Keratinocyte (primary cell): ENCODE results near the gene MEIS2. TPM values are rescaled to one million over a fixed set of nuclear protein-coding genes. Genes with fewer than 3 reads are reported as not detected.

Source experiments
- DNase-seq: peaks from one replicate; pipeline ENCODE4 v3.0.0-alpha.2; 2011; ENCODE audit warnings: low read depth, missing footprints, low spot score
- FAIRE-seq: peaks from 2 replicates; lab custom pipeline; 2011; peaks lifted over from hg19 to GRCh38; lab: Jason Lieb, UNC
- H2AFZ ChIP-seq: 2 replicates; pipeline ENCODE4 v1.6.0; 2012; ENCODE audit warnings: low read length, control low read depth, inconsistent platforms; ENCODE audit not compliant: control insufficient read depth
- H3K27ac ChIP-seq: 2 replicates; pipeline ENCODE4 v1.5.1; 2011; ENCODE audit warnings: low read length; ENCODE audit not compliant: control insufficient read depth, insufficient read depth
- H3K27me3 ChIP-seq: 3 replicates; pipeline ENCODE4 v1.6.0; 2011; ENCODE audit warnings: low read length; ENCODE audit not compliant: control insufficient read depth, insufficient read depth; ENCODE audit errors: extremely low read depth
- H3K36me3 ChIP-seq, 2 experiments: 2 replicates in 1 of 2; 3 replicates in 1 of 2; pipeline ENCODE4 v1.5.1; 2011; ENCODE audit warnings: low read length in 2 of 2, mild to moderate bottlenecking in 1 of 2; ENCODE audit not compliant: control insufficient read depth in 2 of 2, insufficient read depth in 2 of 2; ENCODE audit errors: extremely low read depth in 1 of 2
- H3K4me1 ChIP-seq: 3 replicates; pipeline ENCODE4 v1.5.1; 2011; ENCODE audit warnings: low read length; ENCODE audit not compliant: control insufficient read depth, insufficient read depth; ENCODE audit errors: extremely low read depth
- H3K4me2 ChIP-seq: 3 replicates; pipeline ENCODE4 v1.6.0; 2011; ENCODE audit warnings: low read depth, low read length; ENCODE audit not compliant: control insufficient read depth, insufficient read depth; ENCODE audit errors: extremely low read depth
- H3K4me3 ChIP-seq, 3 experiments: fragments of 200-600 bp in 1 of 3; sonication (generic) in 1 of 3; 2 replicates in 2 of 3; 3 replicates in 1 of 3; pipeline ENCODE4 v1.5.1; 2011 to 2016; ENCODE audit warnings: low read length in 3 of 3, mild to moderate bottlenecking in 3 of 3, control low read depth in 2 of 3, inconsistent platforms in 1 of 3, low read depth in 1 of 3, mixed read lengths in 1 of 3, mixed run types in 1 of 3, moderate library complexity in 1 of 3; ENCODE audit not compliant: control insufficient read depth in 2 of 3, insufficient read depth in 2 of 3; ENCODE audit errors: extremely low read depth in 1 of 3
- H3K79me2 ChIP-seq: 2 replicates; pipeline ENCODE4 v1.6.0; 2012; ENCODE audit warnings: low read length; ENCODE audit not compliant: control insufficient read depth, insufficient read depth
- H3K9ac ChIP-seq: 3 replicates; pipeline ENCODE4 v1.6.0; 2011; ENCODE audit warnings: low read length; ENCODE audit not compliant: control insufficient read depth, insufficient read depth; ENCODE audit errors: extremely low read depth
- H3K9me1 ChIP-seq: 3 replicates; pipeline ENCODE4 v1.6.0; 2011; ENCODE audit warnings: low read length; ENCODE audit not compliant: control insufficient read depth, insufficient read depth; ENCODE audit errors: extremely low read depth
- H3K9me3 ChIP-seq: 2 replicates; pipeline ENCODE4 v1.5.1; 2012; ENCODE audit warnings: low read depth, low read length; ENCODE audit not compliant: control insufficient read depth
- H4K20me1 ChIP-seq: 3 replicates; pipeline ENCODE4 v1.6.0; 2011; ENCODE audit warnings: low read length; ENCODE audit not compliant: control insufficient read depth, insufficient read depth; ENCODE audit errors: extremely low read depth
- CTCF ChIP-seq, 3 experiments: IDR thresholded peaks in 1 of 3; conservative IDR thresholded peaks in 1 of 3; optimal IDR thresholded peaks in 1 of 3; 2 replicates in 2 of 3; 3 replicates in 1 of 3; pipeline versions ENCODE3 to v1.5.1; 2011; ENCODE audit warnings: low read length in 3 of 3, mild to moderate bottlenecking in 3 of 3, moderate library complexity in 2 of 3, control low read depth in 1 of 3, inconsistent platforms in 1 of 3; ENCODE audit not compliant: insufficient read depth in 2 of 3; ENCODE audit errors: extremely low read depth in 1 of 3
- EZH2 ChIP-seq: IDR thresholded peaks from one replicate; pipeline ENCODE4 v1.6.1; 2012; ENCODE audit warnings: inconsistent platforms, mild to moderate bottlenecking, low read length, moderate library complexity
- dilution Hi-C: fragments of 300-500 bp; cut with MboI; formaldehyde crosslinking; loops from one replicate; pipeline ENCODE4 v1.7.0; 2020; ENCODE audit warnings: low sequenced_read_pairs; ENCODE audit not compliant: extremely low pct_ligation_motif_present
- polyA plus RNA-seq, 5 experiments: library from polyadenylated mRNA; depleted of rRNA in 3 of 5; stranded (reverse) in 3 of 5; stranded (forward) in 1 of 5; unstranded in 1 of 5; fragments of >200 nt; gene quantifications; 1 replicate in 1 of 5; 2 replicates in 3 of 5; 3 replicates in 1 of 5; pipeline versions ENCODE4 v1.2.1 to v1.2.3, GENCODE V29; 2011 to 2012; ENCODE audit warnings: missing spikeins in 2 of 5, low read depth in 1 of 5, low replicate concordance in 1 of 5

MEIS2 gene
- polyA plus RNA-seq, 1 donor (not counting 4 experiments of a cell fraction or from before 2014, with no cell fraction given) = 11.4 TPM

GRCh38 chr15:37111427-37111717 is 11.0 kb upstream of the MEIS2 start:
- no peak for TF ChIP-seq CTCF (optimal IDR thresholded peaks at IDR 0.05 in 1 of 3, IDR thresholded peaks at IDR 0.05 in 1 of 3, conservative IDR thresholded peaks at IDR 0.05 in 1 of 3; ENCODE audit: extremely low read depth in 1 of 3, insufficient read depth in 2 of 3, low read length in 3 of 3)
- TF ChIP-seq EZH2 = no peak
- H3K27ac ChIP-seq = no peak overlapping the region
- no peaks in the 10 kb centered on the region for H3K79me2 ChIP-seq
- H2AFZ ChIP-seq = no peak overlapping the region
- no peaks in the 10 kb centered on the region for H4K20me1 ChIP-seq
- no peak overlapping the region for H3K9ac ChIP-seq
- H3K36me3 ChIP-seq = no peaks in the 10 kb centered on the region
- FAIRE-seq = no peak
- no peaks in the 10 kb centered on the region for H3K9me1 ChIP-seq
- H3K4me1 ChIP-seq = peaks cover 9% of the 10 kb centered on the region
- H3K4me3 ChIP-seq = no peak overlapping the region
- no peaks in the 10 kb centered on the region for H3K9me3 ChIP-seq
- no peak overlapping the region for H3K4me2 ChIP-seq
- peaks cover 13% of the 10 kb centered on the region for H3K27me3 ChIP-seq
- dilution Hi-C loops = no loop called here
- no peak for DNase-seq

- Histone ChIP-seq H3K9me1 (no peaks in the 10 kb centered on the region), H3K4me3 (peak overlapping the region; percentile 22 to 83 (median 60)), H3K9me3 (no peaks in the 10 kb centered on the region), H3K27ac (no peak overlapping the region), H4K20me1 (no peaks in the 10 kb centered on the region), H3K4me1 (peaks cover 9% of the 10 kb centered on the region), H3K36me3 (no peaks in the 10 kb centered on the region), H3K27me3 (peaks cover 13% of the 10 kb centered on the region), H2AFZ (peak overlapping the region; percentile 72), H3K9ac (peak overlapping the region; percentile 64), H3K4me2 (peak overlapping the region; percentile 98), H3K79me2 (no peaks in the 10 kb centered on the region)
- FAIRE-seq (no peak), DNase-seq (no peak)
- no peak for TF ChIP-seq EZH2
- no peak for TF ChIP-seq CTCF (optimal IDR thresholded peaks at IDR 0.05 in 1 of 3, IDR thresholded peaks at IDR 0.05 in 1 of 3, conservative IDR thresholded peaks at IDR 0.05 in 1 of 3; ENCODE audit: extremely low read depth in 1 of 3, insufficient read depth in 2 of 3, low read length in 3 of 3)
- dilution Hi-C loops = no loop called here
Observed at GRCh38 chr15:37109872-37110572, 9.7 kb upstream of the MEIS2 start.
